Breast epithelium (tissue), 4 donors: ENCODE data around the gene LRAT. TPM values are rescaled to one million over a fixed set of nuclear protein-coding genes. Genes with fewer than 3 reads are reported as not detected.

Experiments
- DNase-seq, 2 donors: peaks; one replicate each; pipeline ENCODE4 v3.0.0-alpha.2; 2019; ENCODE audit warnings: low spot score in 2 of 2
- H3K27ac ChIP-seq, 2 donors: fragments of 200-600 bp; sonication (generic) in 1 of 2; one replicate each; pipeline ENCODE4 v1.5.1; 2016 to 2019; ENCODE audit warnings: mild to moderate bottlenecking in 1 of 2
- H3K27me3 ChIP-seq, 2 donors: fragments of 200-600 bp; sonication (generic) in 1 of 2; one replicate each; pipeline versions ENCODE4 v1.5.1 to v1.6.0; 2017 to 2019; ENCODE audit warnings: control low read depth in 1 of 2, mild to moderate bottlenecking in 1 of 2
- H3K36me3 ChIP-seq: fragments of 200-600 bp; one replicate; pipeline ENCODE4 v1.5.1; 2019
- H3K4me1 ChIP-seq, 2 donors: fragments of 200-600 bp; sonication (generic); one replicate each; pipeline ENCODE4 v1.5.1; 2016 to 2019; ENCODE audit warnings: control low read depth in 1 of 2
- H3K4me3 ChIP-seq, 3 donors: fragments of 200-600 bp; sonication (generic); 1 replicate in 2 of 3; 2 replicates in 1 of 3; pipeline ENCODE4 v1.5.1; 2016 to 2019; ENCODE audit warnings: mild to moderate bottlenecking in 3 of 3, moderate library complexity in 2 of 3
- H3K9me3 ChIP-seq, 2 donors: fragments of 200-600 bp; sonication (generic) in 1 of 2; one replicate each; pipeline ENCODE4 v1.5.1; 2016 to 2019; ENCODE audit warnings: control low read depth in 1 of 2
- POLR2A ChIP-seq: fragments of 450-650 bp; IDR thresholded peaks from one replicate; pipeline ENCODE4 v1.6.1; 2016; ENCODE audit warnings: antibody characterized with exemption, mild to moderate bottlenecking, moderate library complexity
- POLR2AphosphoS5 ChIP-seq, 3 donors: sonication (generic); formaldehyde crosslinking; IDR thresholded peaks; one replicate each; pipeline ENCODE4 v1.6.1; 2017; ENCODE audit warnings: antibody characterized with exemption in 3 of 3
- intact Hi-C: fragments of 100-400 bp; cut with DNase I; formaldehyde crosslinking; loops from one replicate; pipeline ENCODE4 v1.15.1; 2023; ENCODE audit warnings: low total_unique reads
- total RNA-seq, 3 donors: library from RNA; depleted of rRNA; stranded (reverse); fragments of >200 nt; gene quantifications; one replicate each; pipeline ENCODE4 v1.1.0, GENCODE V29; 2016
- TF ChIP-seq, protein P1 (sequence below), 3 donors: fragments of 450-650 bp; IDR thresholded peaks; one replicate each; pipeline ENCODE4 v1.5.1; 2016 to 2017; ENCODE audit warnings: antibody characterized with exemption in 3 of 3, mild to moderate bottlenecking in 3 of 3, moderate library complexity in 3 of 3

Gene LRAT
- total RNA-seq, 3 donors from 2014 or later, result 3.9 to 4.5 TPM; not detected in 1

DNA sequence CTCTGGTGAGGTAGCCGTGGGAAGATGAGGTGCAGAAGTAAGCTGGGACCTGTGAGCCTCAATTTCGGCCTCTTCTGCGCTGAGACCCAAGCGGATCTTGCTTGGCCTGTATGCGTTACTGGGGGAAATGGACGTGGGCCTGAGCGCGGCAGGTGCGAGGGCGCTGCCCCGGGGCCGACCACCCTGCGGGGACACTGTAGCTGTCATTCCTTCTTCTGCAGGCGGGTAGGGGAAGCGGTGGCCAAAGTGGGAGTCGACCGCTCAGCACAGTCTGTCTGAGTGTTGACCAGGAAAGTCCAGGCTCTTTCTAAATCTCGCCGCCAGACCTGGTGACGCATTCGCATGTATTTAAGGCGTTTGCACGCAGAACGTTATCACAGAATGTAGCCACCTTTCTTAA, 3.3 kb upstream of the LRAT start:
- no peaks in the 10 kb centered on the region for H3K9me3 ChIP-seq
- H3K27me3 ChIP-seq, result peaks cover 0 to 24% of the 10 kb centered on the region in 2 donors
- H3K36me3 ChIP-seq, result no peaks in the 10 kb centered on the region
- DNase-seq, result no peak
- H3K4me3 ChIP-seq, result no peak overlapping the region
- intact Hi-C loops, result loop anchor here (1.0 kb wide), 1 partner anchor 19 kb away; no protein-coding TSS in a partner anchor
- H3K4me1 ChIP-seq, result no peaks in the 10 kb centered on the region
- no peak overlapping the region for H3K27ac ChIP-seq
- no peak for TF ChIP-seq POLR2AphosphoS5 (IDR thresholded peaks at IDR 0.05)
- TF ChIP-seq POLR2A, result no peak
- TF ChIP-seq, protein P1, sequence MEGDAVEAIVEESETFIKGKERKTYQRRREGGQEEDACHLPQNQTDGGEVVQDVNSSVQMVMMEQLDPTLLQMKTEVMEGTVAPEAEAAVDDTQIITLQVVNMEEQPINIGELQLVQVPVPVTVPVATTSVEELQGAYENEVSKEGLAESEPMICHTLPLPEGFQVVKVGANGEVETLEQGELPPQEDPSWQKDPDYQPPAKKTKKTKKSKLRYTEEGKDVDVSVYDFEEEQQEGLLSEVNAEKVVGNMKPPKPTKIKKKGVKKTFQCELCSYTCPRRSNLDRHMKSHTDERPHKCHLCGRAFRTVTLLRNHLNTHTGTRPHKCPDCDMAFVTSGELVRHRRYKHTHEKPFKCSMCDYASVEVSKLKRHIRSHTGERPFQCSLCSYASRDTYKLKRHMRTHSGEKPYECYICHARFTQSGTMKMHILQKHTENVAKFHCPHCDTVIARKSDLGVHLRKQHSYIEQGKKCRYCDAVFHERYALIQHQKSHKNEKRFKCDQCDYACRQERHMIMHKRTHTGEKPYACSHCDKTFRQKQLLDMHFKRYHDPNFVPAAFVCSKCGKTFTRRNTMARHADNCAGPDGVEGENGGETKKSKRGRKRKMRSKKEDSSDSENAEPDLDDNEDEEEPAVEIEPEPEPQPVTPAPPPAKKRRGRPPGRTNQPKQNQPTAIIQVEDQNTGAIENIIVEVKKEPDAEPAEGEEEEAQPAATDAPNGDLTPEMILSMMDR (IDR thresholded peaks at IDR 0.05), result no peak

DNA sequence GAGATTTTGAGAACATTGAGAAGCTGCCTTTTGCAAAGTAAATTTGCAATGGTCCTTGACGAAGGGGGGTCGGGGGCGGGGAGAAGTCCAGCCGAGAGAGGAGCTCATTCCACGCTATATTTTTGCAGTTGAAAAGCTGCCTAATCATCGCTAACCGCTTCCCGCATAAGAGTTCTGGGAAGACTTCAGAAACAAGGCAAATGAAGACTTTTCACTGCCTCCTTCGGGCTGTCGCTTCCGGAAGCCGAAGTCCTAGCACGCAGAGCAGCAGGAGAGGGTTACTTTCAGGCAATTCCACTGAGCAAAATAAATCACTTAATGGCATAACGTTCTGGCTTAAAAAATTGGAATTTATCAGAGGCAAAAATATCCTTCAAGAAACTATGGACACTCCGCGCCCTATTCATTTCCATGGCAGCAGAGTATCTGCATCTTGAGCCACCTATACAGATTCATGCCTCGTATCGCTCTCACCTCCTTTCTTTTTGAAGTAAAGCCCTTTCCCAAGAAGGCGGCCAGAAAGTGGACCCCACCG, 2.6 kb upstream of the LRAT start:
- H3K27me3 ChIP-seq, result peaks cover 0 to 24% of the 10 kb centered on the region in 2 donors
- TF ChIP-seq POLR2A (no peak), POLR2AphosphoS5 (IDR thresholded peaks at IDR 0.05) (no peak)
- TF ChIP-seq, protein P1 (IDR thresholded peaks at IDR 0.05), result no peak
- H3K4me3 ChIP-seq, result no peak overlapping the region
- no peaks in the 10 kb centered on the region for H3K9me3 ChIP-seq
- intact Hi-C loops, result no loop called here
- no peaks in the 10 kb centered on the region for H3K4me1 ChIP-seq
- no peaks in the 10 kb centered on the region for H3K36me3 ChIP-seq
- no peak overlapping the region for H3K27ac ChIP-seq
- no peak for DNase-seq

DNA sequence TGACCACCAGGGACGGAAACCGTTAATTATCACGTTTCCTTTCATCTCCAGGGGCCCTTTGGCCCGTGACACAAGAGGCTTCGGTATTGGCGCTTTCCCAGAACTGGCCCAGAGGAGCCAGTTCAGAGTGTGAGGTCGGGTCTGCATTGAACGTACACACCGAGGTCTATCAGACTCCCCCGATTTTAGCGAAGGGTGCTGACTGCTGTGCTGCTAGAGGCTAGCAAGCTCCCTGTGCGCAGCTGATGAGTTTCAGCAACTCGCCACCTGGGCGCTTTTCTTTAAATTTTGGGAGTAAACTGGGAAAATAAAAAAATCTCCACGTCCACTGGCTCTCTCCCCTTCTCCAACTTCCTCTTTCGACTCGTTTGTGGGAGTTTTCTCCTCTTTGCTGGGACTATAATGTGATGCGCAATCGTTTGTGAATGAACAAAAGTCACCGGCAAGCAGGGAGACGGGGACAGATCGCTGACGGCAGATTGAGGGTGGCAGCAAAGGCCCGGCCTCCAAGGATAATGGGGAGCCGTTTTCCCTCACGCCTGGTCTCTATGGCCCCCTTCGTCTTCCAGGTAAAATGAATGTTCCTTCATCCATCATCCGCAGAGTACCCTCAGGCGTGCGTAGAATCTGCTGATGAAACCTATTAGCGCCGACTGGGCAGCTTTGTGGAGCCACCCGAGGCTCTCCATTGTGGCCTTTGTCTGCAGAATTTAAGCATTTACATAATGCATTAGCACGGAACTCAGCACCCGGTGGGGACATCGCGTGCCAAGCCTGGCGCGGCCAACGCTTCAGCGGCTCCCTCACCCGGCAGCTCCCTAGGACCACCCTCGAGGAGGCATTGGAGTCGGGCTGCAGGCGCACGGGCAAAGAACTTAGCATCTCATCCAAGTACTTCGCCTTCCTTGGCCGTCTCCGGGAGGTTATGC, 1.6 kb upstream of the LRAT start:
- no peak for DNase-seq
- intact Hi-C loops, result no loop called here
- Histone ChIP-seq H3K9me3 (no peaks in the 10 kb centered on the region), H3K4me3 (peak overlapping the region; percentile 39 to 69 (median 63)), H3K27me3 (peaks cover 0 to 24% of the 10 kb centered on the region in 2 donors), H3K36me3 (no peaks in the 10 kb centered on the region), H3K27ac (no peak overlapping the region), H3K4me1 (no peaks in the 10 kb centered on the region)
- TF ChIP-seq POLR2AphosphoS5 (IDR thresholded peaks at IDR 0.05), result no peak
- TF ChIP-seq, protein P1 (IDR thresholded peaks at IDR 0.05), result no peak
- TF ChIP-seq POLR2A, result no peak

DNA sequence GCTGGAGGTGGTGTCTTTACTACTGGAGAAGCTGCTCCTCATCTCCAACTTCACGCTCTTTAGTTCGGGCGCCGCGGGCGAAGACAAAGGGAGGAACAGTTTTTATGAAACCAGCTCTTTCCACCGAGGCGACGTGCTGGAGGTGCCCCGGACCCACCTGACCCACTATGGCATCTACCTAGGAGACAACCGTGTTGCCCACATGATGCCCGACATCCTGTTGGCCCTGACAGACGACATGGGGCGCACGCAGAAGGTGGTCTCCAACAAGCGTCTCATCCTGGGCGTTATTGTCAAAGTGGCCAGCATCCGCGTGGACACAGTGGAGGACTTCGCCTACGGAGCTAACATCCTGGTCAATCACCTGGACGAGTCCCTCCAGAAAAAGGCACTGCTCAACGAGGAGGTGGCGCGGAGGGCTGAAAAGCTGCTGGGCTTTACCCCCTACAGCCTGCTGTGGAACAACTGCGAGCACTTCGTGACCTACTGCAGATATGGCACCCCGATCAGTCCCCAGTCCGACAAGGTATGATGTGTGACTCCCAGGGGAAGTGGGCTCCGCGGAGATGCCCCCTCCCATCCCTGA, 634 bp downstream of the LRAT start:
- H3K4me1 ChIP-seq, result no peaks in the 10 kb centered on the region
- intact Hi-C loops, result no loop called here
- peaks cover 0 to 24% of the 10 kb centered on the region in 2 donors for H3K27me3 ChIP-seq
- TF ChIP-seq, protein P1 (IDR thresholded peaks at IDR 0.05), result peak in 1 of 3 donors; percentile 0
- no peak for TF ChIP-seq POLR2A
- peak overlapping the region; percentile 39 to 69 (median 63) for H3K4me3 ChIP-seq
- no peaks in the 10 kb centered on the region for H3K9me3 ChIP-seq
- no peak overlapping the region for H3K27ac ChIP-seq
- H3K36me3 ChIP-seq, result no peaks in the 10 kb centered on the region
- no peak for DNase-seq

DNA sequence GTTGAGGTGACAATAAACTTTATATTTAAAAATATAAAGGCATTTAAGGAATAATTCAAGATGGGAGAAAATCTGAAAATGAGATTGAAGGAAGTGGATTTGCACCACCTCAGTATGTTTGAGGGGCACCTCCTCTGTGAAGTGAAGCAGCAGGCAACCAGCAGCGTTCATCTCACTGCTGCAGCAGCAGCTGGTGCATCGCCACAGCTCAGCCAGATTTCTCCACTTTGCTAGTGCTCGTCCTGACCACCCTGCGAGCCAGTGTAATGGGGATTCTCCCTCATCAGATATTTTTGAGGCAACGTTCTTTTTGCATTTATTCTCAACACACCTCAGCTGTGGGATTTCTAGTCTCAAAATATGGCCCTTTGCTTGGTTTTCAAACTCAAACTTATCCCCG, 13.9 kb downstream of the LRAT start:
- Histone ChIP-seq H3K27ac (no peak overlapping the region), H3K27me3 (no peaks in the 10 kb centered on the region), H3K36me3 (no peaks in the 10 kb centered on the region), H3K9me3 (no peaks in the 10 kb centered on the region), H3K4me1 (no peaks in the 10 kb centered on the region), H3K4me3 (no peak overlapping the region)
- intact Hi-C loops, result no loop called here
- no peak for DNase-seq
- TF ChIP-seq POLR2A (no peak), POLR2AphosphoS5 (IDR thresholded peaks at IDR 0.05) (no peak)
- TF ChIP-seq, protein P1 (IDR thresholded peaks at IDR 0.05), result no peak
